Measurements from ENCODE around the gene TPPP2. TPM values are rescaled to one million over a fixed set of nuclear protein-coding genes. Genes with fewer than 3 reads are reported as not detected.

TPPP2 gene
- total and polyA plus RNA-seq, 10 of the 15 experiments (the other 5 are each of a cell fraction or from before 2014, with no cell fraction given) = not detected

GRCh38 chr14:21057803-21058675, 28.0 kb downstream of the TPPP2 start, which contains the start of gene RNASE8 (continued):
- TF ChIP-seq PBX3 (IDR thresholded peaks at IDR 0.05; ENCODE audit: insufficient replicate concordance, low read depth, low read length) (no peak), TCF7 (IDR thresholded peaks at IDR 0.05; ENCODE audit: borderline replicate concordance) (no peak), ETV6 (conservative IDR thresholded peaks at IDR 0.05 in 1 of 2, IDR thresholded peaks at IDR 0.05 in 1 of 2; ENCODE audit: borderline replicate concordance in 1 of 2, low read depth in 1 of 2) (no peak), MYC (IDR thresholded peaks at IDR 0.05; ENCODE audit: insufficient read depth, insufficient read length, insufficient replicate concordance, low read length, severe bottlenecking) (no peak), HDAC6 (IDR thresholded peaks at IDR 0.05; ENCODE audit: unreplicated experiment) (no peak), ATF7 (IDR thresholded peaks at IDR 0.05; ENCODE audit: low read depth) (no peak), YY1 (IDR thresholded peaks at IDR 0.05; ENCODE audit: low read depth, low read length) (no peak), PKNOX1 (IDR thresholded peaks at IDR 0.05) (no peak), ZSCAN29 (IDR thresholded peaks at IDR 0.05) (no peak)

Measured in GM12878 (cell line).